ENCODE measurements around the gene IFIH1.

Gene IFIH1

DNA sequence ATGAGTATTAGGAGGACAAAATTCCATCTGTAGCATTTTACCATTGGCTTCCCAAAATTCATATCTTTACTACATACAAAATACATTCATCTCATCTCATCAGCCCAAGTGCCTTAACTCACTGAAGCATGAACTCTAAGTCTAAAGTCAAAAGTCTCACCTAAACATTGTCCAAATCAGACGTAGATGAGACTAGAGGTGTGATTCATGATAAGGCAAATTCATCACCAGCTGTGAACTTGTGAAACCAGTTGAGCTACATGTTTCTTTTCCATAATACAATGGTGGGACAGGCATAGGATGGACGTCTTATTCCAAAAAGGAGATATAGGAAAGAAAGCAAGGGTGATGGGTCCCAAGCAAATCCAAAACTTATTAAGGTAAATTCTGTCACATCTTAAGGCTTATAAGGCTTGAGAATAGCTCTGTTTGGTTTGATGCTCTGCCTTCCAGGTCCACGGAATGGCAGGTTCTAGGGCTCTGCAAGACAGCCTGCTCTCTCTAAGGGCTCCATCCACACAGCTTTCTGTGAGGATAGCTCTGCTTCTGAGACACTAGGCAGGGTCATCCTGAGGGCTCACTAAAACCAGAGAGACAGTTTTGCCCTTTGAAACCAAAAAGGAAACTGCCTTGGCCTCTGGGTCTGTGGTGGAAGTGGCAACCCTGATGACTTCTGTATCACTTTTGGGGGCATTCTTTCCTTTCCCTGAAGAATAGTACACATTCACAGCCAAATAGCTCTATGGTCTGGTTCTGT, 9.6 kb downstream of the IFIH1 start:
- no peak for DNase-seq (ENCODE audit: low spot score)

DNA sequence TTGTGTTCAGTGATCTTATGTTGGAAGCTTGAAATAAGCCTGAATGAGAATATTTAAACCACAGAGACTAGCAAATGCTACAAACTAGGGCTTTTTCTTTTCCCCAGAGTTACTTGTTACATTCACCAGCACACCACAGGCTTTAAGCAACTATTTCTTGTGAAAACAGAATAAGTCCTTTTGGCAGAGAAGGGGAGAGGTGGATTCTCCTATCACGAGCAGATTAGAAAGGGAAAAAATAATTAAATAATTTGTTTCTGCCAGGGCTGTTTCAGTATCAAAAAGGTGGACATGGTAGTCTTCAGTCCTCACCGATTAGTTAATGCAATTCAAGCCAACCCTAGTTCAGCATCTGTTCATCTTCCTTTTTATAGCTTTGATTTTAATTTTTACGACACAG, 12.6 kb downstream of the IFIH1 start:
- DNase-seq (ENCODE audit: low spot score) = no peak

DNA sequence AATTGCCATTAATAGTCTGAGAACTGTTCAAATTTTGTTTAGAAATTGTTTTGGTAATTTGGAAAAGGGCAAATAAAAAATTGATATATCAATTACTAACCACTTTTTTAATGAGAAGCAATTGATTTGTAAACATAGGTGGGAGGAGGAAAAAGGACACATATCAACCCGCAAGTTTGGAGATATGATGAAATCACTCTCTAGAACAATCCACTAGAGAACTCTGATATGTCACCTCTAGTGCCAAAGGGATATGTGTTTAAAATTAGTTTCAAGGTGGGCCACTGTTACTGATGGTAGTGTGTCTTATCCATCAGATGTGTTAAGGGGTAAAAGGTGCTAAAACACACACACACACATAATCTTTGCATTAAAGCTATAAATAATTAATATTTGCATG, 16.6 kb downstream of the IFIH1 start:
- no peak for DNase-seq (ENCODE audit: low spot score)

DNA sequence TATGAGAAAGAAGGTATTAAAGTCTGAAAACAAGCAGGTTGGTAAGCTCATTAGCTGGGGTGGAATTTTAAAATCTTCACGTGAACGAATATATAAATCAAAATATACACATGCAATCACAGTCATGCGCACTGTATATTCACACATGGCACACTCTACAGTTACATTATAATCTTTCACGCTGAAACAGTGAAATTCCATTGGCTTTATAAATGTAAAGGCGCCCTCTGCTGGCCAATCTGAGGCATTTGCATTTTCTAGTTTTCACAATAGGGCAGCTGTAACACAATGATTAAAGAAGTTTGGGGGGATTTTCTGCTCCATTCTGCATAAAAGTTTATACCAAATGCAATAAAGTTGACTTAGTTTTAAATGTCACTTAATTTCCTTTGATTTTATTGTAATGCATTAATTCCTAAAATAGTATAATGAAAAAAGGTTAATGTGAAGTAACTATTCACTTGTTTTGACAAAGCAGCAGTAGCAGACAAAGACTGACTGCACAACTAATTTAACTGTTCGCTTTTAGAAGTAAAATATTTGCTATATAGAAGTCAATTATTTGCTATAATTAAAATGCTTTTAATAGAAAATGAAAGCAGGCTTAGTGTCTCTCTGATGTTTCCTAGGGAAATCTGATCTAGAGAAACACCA, 17.2 kb downstream of the IFIH1 start:
- peak; percentile 31 for DNase-seq (ENCODE audit: low spot score)

DNA sequence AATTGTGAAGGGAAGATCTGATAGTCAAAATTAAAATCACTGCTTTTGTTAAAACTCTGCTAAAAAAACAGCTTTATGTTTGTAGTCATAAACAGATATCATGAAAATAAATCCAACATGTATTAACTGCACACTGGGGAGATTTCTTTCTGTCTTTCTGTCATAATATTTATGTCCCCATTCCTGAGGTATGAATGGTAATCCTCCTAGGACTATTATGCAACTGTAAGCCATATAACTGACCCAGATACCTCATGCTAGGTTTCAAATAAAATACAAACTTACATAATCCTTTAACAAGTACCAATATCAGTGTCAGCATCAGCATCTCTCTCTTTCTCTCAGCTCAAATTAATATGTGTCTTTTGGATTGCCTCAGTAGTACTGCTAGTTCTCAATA, 18.2 kb downstream of the IFIH1 start:
- no peak for DNase-seq (ENCODE audit: low spot score)

DNA sequence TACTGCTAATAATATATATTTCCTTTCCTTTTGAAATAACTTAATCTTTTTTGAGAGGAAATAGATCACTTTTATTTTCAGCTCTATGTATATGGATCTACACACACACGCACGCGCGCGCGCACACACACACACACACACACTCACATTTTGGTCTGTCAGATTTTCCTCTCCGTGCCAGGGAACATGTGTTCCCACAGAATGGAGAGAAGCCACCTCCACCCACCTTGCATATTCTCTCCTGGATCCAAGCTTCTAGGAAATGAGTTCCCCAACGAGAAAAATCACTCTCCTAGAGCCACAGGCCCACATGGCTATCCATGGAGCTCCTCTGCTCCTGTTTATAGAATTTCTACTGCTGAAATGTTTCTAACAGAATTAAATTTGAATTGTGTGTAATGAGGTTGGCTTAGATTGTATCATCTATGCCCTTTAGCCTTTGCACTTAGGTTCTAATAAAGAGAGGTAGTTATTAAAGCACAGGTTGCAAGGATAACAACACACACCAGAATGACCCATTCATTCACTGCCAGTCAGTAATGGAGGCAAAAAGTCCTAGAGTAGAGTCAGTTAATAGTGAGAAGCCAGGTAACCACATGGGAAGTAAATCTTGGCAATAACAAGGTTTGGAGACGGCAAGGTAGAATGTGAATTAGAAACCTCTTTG, 19.7 kb downstream of the IFIH1 start:
- no peak for DNase-seq (ENCODE audit: low spot score)

DNA sequence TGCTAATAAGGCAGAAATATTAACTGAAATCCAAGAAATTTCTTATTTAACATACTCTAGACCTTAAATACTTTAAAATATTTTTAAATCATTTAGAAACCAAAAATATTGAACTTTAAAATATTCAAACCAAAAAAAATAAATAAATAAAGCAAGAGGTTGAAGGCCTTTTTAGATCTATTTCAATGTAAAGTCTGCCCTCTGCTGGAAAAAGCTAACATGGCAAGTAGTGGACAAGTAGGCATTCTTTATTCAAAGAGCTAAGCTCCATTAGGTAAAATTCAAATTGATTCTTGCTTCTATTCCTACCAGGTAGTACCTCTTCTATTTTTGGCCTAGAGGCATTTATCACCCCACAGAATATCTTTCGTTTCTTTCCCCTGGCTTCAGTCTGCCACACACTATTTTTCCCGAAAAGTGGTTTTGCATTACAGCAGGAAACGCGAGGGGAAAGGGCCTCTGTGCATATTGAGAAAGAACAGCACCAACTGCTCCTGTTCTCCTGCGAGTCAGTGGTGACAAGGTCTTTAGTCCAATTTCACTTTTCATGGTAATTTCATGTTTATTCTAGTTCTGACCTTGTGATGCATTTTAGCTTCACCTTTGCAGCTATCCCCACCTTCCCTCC, 20.4 kb downstream of the IFIH1 start:
- peak; percentile 18 for DNase-seq (ENCODE audit: low spot score)

DNA sequence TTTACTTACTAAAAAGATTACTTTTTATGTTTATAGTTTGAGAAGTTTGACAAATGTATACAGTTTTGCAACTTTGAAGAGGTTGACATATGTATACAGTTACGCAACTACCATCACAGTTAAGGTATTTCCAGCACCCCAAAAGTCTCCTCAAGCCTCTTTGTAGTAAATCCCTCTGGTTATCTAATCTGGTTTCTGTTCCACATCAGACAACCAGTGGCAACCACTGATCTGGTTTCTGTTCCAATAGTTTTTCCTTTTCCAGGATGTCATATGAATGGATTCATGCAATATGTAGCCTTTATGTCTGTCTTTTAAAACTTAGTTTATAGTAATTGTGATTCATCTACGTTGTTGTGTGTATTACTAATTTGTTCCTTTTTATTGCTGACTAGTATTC, 23.5 kb downstream of the IFIH1 start:
- no peak for DNase-seq (ENCODE audit: low spot score)

DNA sequence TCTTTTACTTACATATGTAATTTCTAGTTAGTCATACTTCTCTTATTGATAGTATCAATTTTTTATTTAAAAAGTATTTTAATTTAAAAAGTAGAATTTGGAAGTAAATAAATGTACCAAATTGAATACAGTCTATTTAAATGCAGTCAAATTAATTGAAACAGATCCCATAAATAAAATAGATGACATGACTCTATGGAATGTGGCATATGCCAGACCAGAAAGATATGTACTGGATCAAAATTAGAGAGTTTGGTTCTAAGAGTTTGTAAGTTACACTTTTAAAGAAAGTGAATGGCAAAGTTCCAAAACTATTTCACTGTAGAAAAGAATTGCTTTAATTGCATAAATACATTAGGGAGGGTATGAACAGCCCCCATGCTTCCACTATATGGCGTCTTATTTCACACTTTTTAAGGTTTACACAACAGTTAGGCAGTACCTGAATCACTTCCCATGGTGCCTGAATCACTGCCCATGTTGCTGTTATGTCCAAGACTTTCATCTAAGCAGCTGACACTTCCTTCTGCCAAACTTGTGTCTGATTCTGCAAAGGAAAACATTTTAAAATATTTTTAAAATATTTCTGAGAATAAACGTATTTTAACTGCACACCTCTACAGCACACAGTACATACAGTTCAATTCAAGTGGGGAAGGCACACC, 25.2 kb downstream of the IFIH1 start:
- DNase-seq (ENCODE audit: low spot score) = no peak

DNA sequence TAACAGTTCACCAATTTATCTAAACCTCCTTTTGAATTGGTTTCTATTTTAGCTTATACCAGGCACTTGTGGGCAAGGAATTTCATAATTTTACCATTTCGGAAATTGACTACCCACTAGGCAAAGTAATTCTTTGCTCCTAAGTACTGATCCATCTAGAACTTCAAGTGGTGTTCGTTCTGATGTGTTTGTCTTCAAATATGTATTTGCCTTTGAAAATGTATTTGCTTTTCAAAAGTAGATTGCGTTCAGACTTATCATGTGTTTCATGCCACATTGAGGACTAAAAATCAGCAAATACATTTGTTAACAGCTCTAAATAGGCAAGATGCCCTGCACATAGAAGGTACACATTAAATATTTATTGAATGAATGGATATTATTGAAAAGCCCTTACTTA, 26.7 kb downstream of the IFIH1 start:
- DNase-seq (ENCODE audit: low spot score) = no peak

DNA sequence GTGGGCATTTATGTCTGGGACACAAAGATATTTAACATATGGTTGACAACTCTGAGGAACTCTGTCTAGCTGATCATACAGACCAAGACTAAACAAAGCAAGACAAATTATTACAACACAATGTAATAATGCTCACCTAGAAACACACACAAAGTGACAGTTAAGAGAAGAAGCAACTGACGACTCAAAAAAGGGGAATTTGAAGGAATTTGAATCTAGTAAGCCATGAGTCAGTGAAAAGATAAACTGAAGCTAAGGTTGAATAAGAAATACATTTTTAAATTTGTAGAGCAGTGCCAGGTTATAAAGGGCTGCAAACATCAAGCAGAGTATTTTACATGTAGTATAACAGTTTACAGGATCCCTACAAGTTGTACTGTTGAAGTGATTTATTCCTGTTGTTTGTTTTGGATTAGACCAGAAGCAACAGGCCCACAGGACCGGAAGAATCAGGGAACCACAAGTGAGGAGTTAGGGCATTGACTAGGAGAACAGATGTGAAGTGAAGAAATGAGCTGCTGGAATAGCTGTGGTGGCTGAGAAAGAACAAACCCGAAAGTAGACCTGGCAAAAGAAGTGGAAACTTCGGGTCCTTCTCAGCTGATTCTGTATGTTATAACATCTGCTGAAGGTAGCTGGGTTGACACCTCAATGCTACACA, 35.6 kb downstream of the IFIH1 start:
- DNase-seq (ENCODE audit: low spot score) = peak; percentile 8

DNA sequence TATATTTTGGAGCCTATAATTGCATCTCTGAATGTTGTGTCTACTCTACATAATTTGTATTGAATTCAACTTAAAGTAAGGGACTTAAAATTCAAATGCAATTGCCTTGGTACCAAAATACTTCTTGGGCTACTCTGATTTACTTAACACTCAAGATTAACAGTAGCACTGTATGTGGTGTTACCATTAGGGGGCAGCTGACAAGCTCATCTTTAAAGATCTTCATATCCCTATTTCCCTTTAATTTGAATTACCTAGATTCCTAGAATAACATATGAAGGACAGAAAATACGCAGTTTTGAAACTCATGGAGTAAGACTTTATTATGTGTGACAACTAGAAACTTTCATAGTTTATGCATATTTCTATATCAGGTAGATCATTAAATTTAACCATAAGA, 37.8 kb downstream of the IFIH1 start:
- no peak for DNase-seq (ENCODE audit: low spot score)

DNA sequence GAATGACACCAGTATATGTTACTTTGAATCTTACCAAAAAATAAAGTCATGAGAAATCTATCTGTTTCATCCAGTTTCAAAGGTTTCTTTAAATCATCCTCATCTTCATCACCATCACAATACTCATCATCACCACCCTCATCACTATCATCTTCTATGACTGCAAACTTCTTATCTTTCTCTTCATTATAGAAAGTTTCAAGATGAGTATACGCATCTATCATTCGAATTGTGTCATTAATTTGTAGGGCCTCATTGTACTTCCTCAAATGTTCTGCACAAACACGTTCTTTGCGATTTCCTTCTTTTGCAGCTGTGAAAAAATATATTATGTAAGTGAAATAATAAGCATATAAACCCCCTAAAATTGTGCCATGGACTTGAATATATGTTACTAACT, 41.1 kb downstream of the IFIH1 start:
- DNase-seq (ENCODE audit: low spot score) = no peak

DNA sequence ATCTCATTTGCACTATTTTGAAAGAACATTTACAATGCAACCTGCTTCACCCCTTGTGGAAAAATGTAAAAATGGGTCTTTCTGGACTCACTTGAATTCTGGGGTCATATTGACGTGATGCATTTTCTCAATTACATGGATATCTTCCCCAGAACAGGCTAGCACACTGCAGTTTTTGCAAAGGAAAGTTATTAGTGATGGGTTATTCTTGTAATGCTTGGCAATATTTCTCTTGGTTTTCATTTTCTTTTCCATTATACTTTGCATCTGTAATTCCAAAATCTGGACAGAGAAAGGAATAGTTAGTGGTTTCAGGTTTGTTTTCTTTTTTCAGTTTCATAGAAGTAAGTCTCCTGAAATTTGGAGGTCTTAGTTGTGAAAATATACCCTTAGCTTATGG, 50.5 kb downstream of the IFIH1 start:
- no peak for DNase-seq (ENCODE audit: low spot score)

DNA sequence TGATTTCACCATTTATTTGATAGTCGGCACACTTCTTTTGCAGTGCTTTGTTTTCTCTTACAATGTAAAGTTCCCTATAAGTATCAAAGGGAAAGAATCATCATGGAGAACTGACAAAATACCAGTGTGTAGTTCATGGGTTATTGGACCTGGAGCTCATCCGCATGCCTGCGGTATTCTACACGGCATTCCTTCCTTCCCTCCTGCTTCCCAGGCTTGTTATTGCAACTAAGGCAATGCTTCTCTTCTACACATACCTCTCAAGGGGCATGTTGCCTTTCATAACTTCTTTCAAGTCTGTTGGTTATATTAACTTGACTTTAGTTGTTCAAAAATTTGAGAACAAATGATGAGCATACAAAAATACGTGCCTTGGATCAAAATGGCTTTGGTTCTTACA, 51.0 kb downstream of the IFIH1 start:
- DNase-seq (ENCODE audit: low spot score) = no peak

DNA sequence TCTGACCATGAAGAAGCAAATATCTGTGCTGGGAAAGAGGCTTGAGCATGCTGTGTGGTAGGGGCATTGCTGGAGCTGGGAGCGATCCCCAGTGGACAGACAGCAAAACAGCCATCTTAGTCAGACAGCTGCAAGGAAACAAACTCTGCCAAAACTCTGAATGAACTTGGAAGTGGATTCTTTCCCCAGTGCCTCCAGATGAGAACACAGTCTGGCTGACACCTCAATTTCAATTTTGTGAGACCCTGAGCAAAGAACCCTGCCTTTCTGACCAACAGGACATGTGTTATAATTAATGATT, 52.1 kb downstream of the IFIH1 start:
- no peak for DNase-seq (ENCODE audit: low spot score)

DNA sequence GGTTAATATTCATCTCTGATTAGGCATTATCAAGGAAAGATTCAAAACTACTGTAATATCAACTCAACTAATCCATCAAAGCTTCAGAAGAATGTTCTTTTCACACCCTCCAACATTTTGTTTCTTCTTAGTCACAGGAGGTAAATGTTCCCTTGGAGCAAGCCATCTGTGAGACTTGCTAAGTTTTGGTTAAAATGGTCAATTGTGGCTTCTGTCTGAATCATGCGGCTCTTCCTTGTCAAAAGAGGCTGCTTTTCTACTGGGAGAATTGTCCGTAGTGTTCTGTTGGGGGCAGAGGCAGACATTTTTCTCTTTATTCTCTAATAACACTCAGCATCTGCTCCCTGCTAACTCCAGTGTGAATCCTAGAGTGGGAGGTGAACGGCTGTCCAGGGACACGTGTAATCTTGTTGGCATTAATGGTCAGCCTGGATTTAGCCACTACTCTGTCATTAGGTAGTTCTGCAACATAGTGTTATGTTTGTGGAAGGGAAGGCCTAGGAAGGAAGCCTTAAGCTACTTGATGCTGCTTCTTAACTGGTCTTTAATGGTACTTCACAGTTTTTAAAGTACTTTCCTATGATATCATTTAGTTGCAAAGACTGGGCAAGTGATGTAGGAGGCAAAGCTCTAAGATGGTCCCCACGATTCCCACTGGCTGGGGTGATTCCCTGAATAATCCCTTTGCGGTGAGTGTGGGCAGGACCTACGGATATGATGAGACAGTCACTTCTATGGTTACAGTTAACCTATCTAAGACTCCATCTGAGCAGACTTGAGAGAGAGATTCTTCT, 52.6 kb downstream of the IFIH1 start:
- no peak for DNase-seq (ENCODE audit: low spot score)

DNA sequence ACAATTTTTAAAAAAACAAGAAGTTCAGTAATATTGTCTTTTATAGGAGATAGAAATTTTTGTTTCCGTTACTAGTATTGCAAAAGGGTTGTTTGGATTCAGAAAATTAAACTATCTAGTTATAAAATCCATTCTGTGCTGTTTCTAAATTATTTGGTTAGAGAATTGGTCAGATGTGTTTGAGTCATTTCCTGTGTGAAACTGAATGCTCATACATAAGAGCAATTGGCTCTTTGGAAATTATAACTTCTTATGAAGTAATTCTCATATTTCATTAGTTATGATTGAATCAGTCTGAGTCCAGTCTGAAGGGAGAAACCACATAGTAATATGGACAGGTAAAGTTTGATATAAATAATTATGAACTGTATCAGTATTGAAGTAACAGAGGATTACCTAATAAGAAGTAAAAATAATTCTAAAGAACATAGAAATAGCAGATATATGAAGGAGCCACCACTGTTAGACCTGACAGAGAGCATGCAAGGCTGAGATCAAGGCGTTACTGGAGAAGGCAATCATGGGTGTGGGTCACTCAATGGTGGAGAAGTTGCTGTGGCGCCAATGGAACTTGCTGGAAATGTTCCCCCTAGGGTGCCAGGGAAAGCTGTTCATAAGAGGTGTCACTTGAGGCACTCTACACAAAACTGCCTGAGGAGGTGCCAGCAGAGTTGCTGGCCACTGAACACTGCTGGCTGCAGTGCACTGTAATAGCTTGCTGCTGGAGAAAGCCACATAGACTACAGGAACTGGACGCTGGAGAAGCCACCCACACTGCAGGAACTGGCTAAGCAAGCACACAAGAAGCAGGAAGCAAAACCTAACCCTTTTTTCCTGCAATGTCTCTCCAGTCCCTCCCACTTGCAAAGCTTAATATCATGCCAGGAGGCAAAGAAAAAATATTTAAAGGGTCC, 57.2 kb downstream of the IFIH1 start:
- peak; percentile 31 for DNase-seq (ENCODE audit: low spot score)

DNA sequence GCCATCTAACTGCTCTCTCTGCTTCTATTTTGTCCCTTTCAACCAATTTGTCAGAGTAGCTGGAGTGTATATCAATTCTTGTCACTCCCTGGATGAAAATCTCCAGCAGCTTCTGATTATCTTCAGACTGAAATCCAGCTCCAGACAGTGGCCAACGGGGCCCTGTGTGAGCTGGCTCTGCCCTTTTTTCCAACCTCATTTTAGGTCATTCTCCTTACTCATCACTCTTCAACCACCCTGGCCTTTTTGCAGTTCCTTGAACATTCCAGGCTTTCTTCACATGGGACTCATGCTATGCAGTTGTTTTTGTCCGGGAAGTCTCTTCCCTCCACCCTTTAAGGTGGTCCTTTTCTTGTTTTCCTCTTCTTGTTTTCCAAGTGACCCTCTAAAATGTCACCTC, 59.8 kb downstream of the IFIH1 start:
- DNase-seq (ENCODE audit: low spot score) = no peak

DNA sequence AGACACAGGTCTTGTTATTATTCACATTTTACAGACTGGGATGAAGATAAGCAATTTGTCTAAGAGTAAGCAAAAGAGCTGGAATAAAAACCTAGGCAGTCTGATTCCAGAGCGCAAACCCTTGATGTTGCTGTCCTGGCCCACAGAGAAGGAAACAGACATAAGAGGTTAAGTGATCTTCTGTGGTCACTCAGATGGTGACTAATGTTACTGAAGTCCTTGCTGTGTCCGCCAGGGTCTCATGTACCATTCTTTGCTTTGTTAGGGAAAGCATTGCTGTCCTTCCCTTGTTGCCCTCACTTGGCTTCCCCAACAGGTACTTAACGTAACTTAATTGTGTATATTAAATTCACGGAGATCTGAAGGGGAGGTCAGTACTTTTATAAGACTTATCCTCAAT, 60.3 kb downstream of the IFIH1 start:
- no peak for DNase-seq (ENCODE audit: low spot score)

Data from AG08396 (cell line).